ENCODE data around the gene TCP10L. TPM values are rescaled to one million over a fixed set of nuclear protein-coding genes. Genes with fewer than 3 reads are reported as not detected.

Gene TCP10L
- total RNA-seq, 4 donors from 2014 or later: 0.14 to 0.79 TPM; not detected in 2

DNA sequence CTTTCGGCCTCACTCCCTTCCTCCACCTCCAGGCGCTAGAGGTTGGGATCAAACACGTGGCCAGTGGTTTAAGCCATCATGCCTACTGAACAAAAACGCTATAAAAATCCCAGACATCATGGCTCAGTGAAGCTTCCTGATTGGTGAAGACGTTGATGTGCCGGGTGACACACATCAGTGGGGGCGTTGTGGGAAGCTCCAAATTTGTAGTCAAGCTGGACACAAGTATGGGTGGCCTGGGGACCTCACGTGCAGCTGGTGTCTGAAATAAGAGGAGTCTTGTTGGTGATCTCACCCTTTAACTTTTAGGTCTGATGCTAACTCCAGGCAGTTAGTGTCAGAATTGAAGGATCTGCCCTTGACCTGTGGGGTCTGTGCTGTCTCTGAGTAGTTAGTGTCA is 20.1 kb upstream of the TCP10L start:
- in situ Hi-C loops (cut with MboI; ENCODE audit: low pct_ligation_motif_present in 1 of 4, low pct_unique_long_range_greater_than_20kb in 1 of 4, low sequenced_read_pairs in 3 of 4) (loop anchor here in 2 of 4 donors (10.0 kb wide), 1 partner anchor 201 kb away; no protein-coding TSS in a partner anchor), intact Hi-C loops (cut with DNase I; ENCODE audit: low total_unique reads) (no loop called here)
- peaks cover 0 to 57% (median 18%) of the 10 kb centered on the region in 4 donors for H3K36me3 ChIP-seq

DNA sequence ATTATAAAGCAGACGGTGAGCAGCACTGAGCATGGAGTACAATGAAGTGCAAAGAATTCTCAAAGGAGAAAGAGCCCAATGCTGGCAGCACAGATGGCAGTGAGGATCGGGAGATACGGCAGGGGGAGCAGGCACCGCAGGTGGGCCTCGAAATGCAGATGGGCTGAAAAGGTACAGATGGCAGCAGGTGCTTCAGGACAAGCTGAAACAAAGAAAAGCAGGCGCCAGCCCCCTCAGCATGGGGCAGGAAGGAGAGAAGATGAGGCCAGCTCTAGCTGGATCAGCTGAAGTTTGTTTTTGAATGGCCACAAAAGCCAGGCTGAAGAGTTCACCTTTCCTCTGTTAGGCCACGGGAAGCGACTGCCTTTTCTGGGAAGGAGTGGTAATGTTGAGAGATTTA is 19.1 kb upstream of the TCP10L start:
- no peaks in the 10 kb centered on the region for H3K27me3 ChIP-seq
- H3K36me3 ChIP-seq: peaks cover 0 to 57% (median 18%) of the 10 kb centered on the region in 4 donors
- H3K4me1 ChIP-seq: no peaks in the 10 kb centered on the region
- in situ Hi-C loops (cut with MboI; ENCODE audit: low pct_ligation_motif_present in 1 of 4, low pct_unique_long_range_greater_than_20kb in 1 of 4, low sequenced_read_pairs in 3 of 4) (loop anchor here in 2 of 4 donors (10.0 kb wide), 1 partner anchor 200 kb away; no protein-coding TSS in a partner anchor), intact Hi-C loops (cut with DNase I; ENCODE audit: low total_unique reads) (no loop called here)
- WGBS, 2 donors (ENCODE audit: low coverage in 1 of 2): 78 to 89% methylated on average over 8 of the region's 8 CpGs
- DNase-seq: no peak
- no peaks in the 10 kb centered on the region for H3K9me3 ChIP-seq
- H3K4me3 ChIP-seq: no peak overlapping the region
- TF ChIP-seq POLR2A (IDR thresholded peaks at IDR 0.05) (no peak), EP300 (IDR thresholded peaks at IDR 0.05; ENCODE audit: low read depth) (no peak)
- TF ChIP-seq, protein P1, sequence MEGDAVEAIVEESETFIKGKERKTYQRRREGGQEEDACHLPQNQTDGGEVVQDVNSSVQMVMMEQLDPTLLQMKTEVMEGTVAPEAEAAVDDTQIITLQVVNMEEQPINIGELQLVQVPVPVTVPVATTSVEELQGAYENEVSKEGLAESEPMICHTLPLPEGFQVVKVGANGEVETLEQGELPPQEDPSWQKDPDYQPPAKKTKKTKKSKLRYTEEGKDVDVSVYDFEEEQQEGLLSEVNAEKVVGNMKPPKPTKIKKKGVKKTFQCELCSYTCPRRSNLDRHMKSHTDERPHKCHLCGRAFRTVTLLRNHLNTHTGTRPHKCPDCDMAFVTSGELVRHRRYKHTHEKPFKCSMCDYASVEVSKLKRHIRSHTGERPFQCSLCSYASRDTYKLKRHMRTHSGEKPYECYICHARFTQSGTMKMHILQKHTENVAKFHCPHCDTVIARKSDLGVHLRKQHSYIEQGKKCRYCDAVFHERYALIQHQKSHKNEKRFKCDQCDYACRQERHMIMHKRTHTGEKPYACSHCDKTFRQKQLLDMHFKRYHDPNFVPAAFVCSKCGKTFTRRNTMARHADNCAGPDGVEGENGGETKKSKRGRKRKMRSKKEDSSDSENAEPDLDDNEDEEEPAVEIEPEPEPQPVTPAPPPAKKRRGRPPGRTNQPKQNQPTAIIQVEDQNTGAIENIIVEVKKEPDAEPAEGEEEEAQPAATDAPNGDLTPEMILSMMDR (IDR thresholded peaks at IDR 0.05): no peak
- no peak overlapping the region for H3K27ac ChIP-seq

More for the DNA sequence above, 20.1 kb upstream of the TCP10L start:
- 89% methylated on average over 8 of the region's 8 CpGs; no CpG with 5 or more reads in 1 of the 2 donors for WGBS, 2 donors (ENCODE audit: low coverage in 1 of 2)
- Histone ChIP-seq H3K9me3 (no peaks in the 10 kb centered on the region), H3K4me3 (no peak overlapping the region), H3K27me3 (no peaks in the 10 kb centered on the region), H3K27ac (no peak overlapping the region), H3K4me1 (peaks cover 0 to 4% (median under 1%) of the 10 kb centered on the region in 4 donors)
- TF ChIP-seq, protein P1 (IDR thresholded peaks at IDR 0.05): no peak
- TF ChIP-seq POLR2AphosphoS5 (IDR thresholded peaks at IDR 0.05) (no peak), EP300 (IDR thresholded peaks at IDR 0.05; ENCODE audit: low read depth) (no peak), POLR2A (IDR thresholded peaks at IDR 0.05) (no peak)
- no peak for DNase-seq

DNA sequence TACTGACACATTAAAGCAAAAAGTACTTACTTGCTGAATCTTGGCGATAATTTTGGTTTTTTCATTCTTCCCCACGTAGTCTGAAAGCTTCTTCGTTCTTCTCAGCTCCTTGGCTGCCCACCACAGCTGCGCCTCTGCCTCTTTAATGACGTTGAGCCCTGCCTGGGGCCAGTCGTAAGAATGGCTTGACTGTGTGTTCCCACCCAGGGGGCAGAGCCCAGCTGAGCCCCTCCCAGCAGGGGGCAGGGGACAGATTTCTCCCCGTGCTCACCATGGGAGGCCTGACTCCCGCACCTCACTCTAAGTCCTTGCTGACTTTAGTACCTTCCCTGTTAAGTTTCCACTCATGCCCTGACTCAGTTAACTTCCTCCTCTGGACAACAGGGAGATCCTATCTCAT is 17.8 kb upstream of the TCP10L start:
- Histone ChIP-seq H3K9me3 (no peaks in the 10 kb centered on the region), H3K4me3 (no peak overlapping the region), H3K27ac (no peak overlapping the region), H3K27me3 (no peaks in the 10 kb centered on the region), H3K4me1 (no peaks in the 10 kb centered on the region), H3K36me3 (peaks cover 0 to 57% (median 18%) of the 10 kb centered on the region in 4 donors)
- TF ChIP-seq, protein P1 (IDR thresholded peaks at IDR 0.05): no peak
- TF ChIP-seq POLR2A (IDR thresholded peaks at IDR 0.05): no peak
- TF ChIP-seq EP300 (IDR thresholded peaks at IDR 0.05; ENCODE audit: low read depth): no peak
- in situ Hi-C loops (cut with MboI; ENCODE audit: low pct_ligation_motif_present in 1 of 4, low pct_unique_long_range_greater_than_20kb in 1 of 4, low sequenced_read_pairs in 3 of 4) (loop anchor here in 2 of 4 donors (10.0 kb wide), 1 partner anchor 198 kb away; no protein-coding TSS in a partner anchor), intact Hi-C loops (cut with DNase I; ENCODE audit: low total_unique reads) (no loop called here)
- WGBS, 2 donors (ENCODE audit: low coverage in 1 of 2): 85 to 88% methylated on average over 8 of the region's 8 CpGs
- DNase-seq: no peak

DNA sequence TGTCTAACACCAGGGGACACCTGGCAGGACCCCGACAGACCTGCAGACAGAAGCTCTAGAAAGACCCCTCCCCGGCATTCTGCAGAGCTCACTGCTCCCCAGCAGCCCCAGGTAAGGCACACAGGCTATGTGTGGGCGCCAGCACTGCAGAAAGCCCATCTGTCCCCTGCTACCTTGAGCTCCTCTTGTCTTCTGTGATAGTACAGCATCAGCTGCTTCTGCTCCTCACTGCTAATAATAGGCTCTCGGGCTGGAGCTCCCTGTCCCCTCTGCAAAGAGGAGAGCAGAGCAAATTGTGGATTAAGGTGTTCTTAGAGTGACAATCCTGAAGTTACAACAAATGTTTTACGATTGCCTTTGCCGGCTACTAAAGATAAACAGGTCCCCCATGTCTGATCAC is 16.8 kb upstream of the TCP10L start:
- intact Hi-C loops (cut with DNase I; ENCODE audit: low total_unique reads): no loop called here
- WGBS, 2 donors (ENCODE audit: low coverage in 1 of 2): 85% methylated on average over 6 of the region's 6 CpGs; no CpG with 5 or more reads in 1 of the 2 donors
- H3K27ac ChIP-seq: no peak overlapping the region
- H3K4me3 ChIP-seq: no peak overlapping the region
- no peak for DNase-seq
- in situ Hi-C loops (cut with MboI; ENCODE audit: low pct_ligation_motif_present in 1 of 4, low pct_unique_long_range_greater_than_20kb in 1 of 4, low sequenced_read_pairs in 3 of 4): loop anchor here in 2 of 4 donors (10.0 kb wide), 1 partner anchor 197 kb away; no protein-coding TSS in a partner anchor
- TF ChIP-seq POLR2AphosphoS5 (IDR thresholded peaks at IDR 0.05): no peak
- TF ChIP-seq POLR2A (IDR thresholded peaks at IDR 0.05): no peak
- no peak for TF ChIP-seq EP300 (IDR thresholded peaks at IDR 0.05; ENCODE audit: low read depth)
- TF ChIP-seq, protein P1 (IDR thresholded peaks at IDR 0.05): no peak
- H3K4me1 ChIP-seq: no peaks in the 10 kb centered on the region
- H3K27me3 ChIP-seq: no peaks in the 10 kb centered on the region
- H3K9me3 ChIP-seq: no peaks in the 10 kb centered on the region
- peaks cover 0 to 50% (median 18%) of the 10 kb centered on the region in 4 donors for H3K36me3 ChIP-seq

Data from transverse colon (tissue), 4 donors.